IMR-90 (cell line): ENCODE results near the gene TMEM92. TPM values are rescaled to one million over a fixed set of nuclear protein-coding genes. Genes with fewer than 3 reads are reported as not detected.

Experiments
- ATAC-seq: fragments of 200-7000 bp; cut with Tn5 transposase; 2 replicates; pipeline ENCODE4 v1.9.1; 2020; ENCODE audit warnings: low read depth, mild to moderate bottlenecking, moderate library complexity
- BruUV-seq: library from RNA; stranded (reverse); fragments of 400-500 nt; replicated peaks from 2 replicates; lab custom pipeline; 2021; lab: Mats Ljungman, UMichigan
- CTCF ChIA-PET: fragments of 300-600 bp; formaldehyde crosslinking; extraction: SDS; loops from one replicate; lab custom pipeline; 2021; ENCODE audit warnings: antibody characterized with exemption; lab: Yijun Ruan, JAX
- POLR2A ChIA-PET: fragments of 300-600 bp; sonication (Branson Sonifier 250); formaldehyde crosslinking; loops from one replicate; lab custom pipeline; 2022; ENCODE audit warnings: antibody characterized with exemption; ENCODE audit not compliant: unreplicated experiment; lab: Charles Lee
- DNase-seq: peaks from one replicate; pipeline ENCODE4 v3.0.0; 2013
- H2AFZ ChIP-seq: replicated peaks from 2 replicates; pipeline ENCODE3; 2013; ENCODE audit warnings: low read length, mild to moderate bottlenecking; ENCODE audit not compliant: poor library complexity
- H2AK5ac ChIP-seq: 2 replicates; pipeline ENCODE4 v1.6.1; 2013; ENCODE audit warnings: low read depth, low read length, inconsistent platforms
- H2AK9ac ChIP-seq: replicated peaks from 2 replicates; pipeline ENCODE3; 2013; ENCODE audit warnings: mild to moderate bottlenecking, low read depth, low read length, moderate library complexity; ENCODE audit not compliant: poor library complexity
- H2BK120ac ChIP-seq: 2 replicates; pipeline ENCODE4 v1.6.1; 2013; ENCODE audit warnings: low read depth, low read length, inconsistent platforms
- H2BK15ac ChIP-seq: 3 replicates; pipeline ENCODE4 v1.6.1; 2013; ENCODE audit warnings: low read depth, low read length, inconsistent platforms
- H2BK20ac ChIP-seq: 2 replicates; pipeline ENCODE4 v1.6.1; 2013; ENCODE audit warnings: low read depth, mild to moderate bottlenecking, inconsistent platforms, low read length, moderate library complexity
- H2BK5ac ChIP-seq: 2 replicates; pipeline ENCODE4 v1.6.1; 2013; ENCODE audit warnings: mild to moderate bottlenecking, low read depth, low read length, inconsistent platforms; ENCODE audit not compliant: poor library complexity, severe bottlenecking
- H3K14ac ChIP-seq: replicated peaks from 2 replicates; pipeline ENCODE4 v1.6.1; 2013; ENCODE audit warnings: low read depth, low read length, inconsistent platforms
- H3K18ac ChIP-seq: 2 replicates; pipeline ENCODE4 v1.6.1; 2013; ENCODE audit warnings: low read depth, low read length, control low read depth
- H3K23ac ChIP-seq: 2 replicates; pipeline ENCODE4 v1.6.1; 2013; ENCODE audit warnings: low read depth, low read length, inconsistent platforms
- H3K27ac ChIP-seq: 2 replicates; pipeline ENCODE4 v1.5.1; 2013; ENCODE audit warnings: mild to moderate bottlenecking, control low read depth, low read length; ENCODE audit not compliant: insufficient read depth
- H3K27me3 ChIP-seq: 2 replicates; pipeline ENCODE4 v1.6.1; 2013; ENCODE audit warnings: low read length; ENCODE audit not compliant: control insufficient read depth, insufficient read depth
- H3K36me3 ChIP-seq: 2 replicates; pipeline ENCODE4 v1.6.1; 2013; ENCODE audit warnings: low read length, mixed read lengths; ENCODE audit not compliant: control insufficient read depth, insufficient read depth
- H3K4ac ChIP-seq: 2 replicates; pipeline ENCODE4 v1.6.1; 2013; ENCODE audit warnings: low read depth, low read length, inconsistent platforms
- H3K4me1 ChIP-seq: 2 replicates; pipeline ENCODE4 v1.6.1; 2013; ENCODE audit warnings: low read length, mixed read lengths; ENCODE audit not compliant: control insufficient read depth, insufficient read depth
- H3K4me2 ChIP-seq: 2 replicates; pipeline ENCODE4 v1.6.1; 2013; ENCODE audit warnings: low read depth, mild to moderate bottlenecking, control low read depth, low read length, moderate library complexity
- H3K4me3 ChIP-seq: 2 replicates; pipeline ENCODE4 v1.5.1; 2013; ENCODE audit warnings: low read depth, mild to moderate bottlenecking, control low read depth, low read length, moderate library complexity; ENCODE audit not compliant: insufficient read depth
- H3K56ac ChIP-seq: 2 replicates; pipeline ENCODE4 v1.6.1; 2013; ENCODE audit warnings: low read length, inconsistent platforms; ENCODE audit not compliant: insufficient read depth; ENCODE audit errors: extremely low read depth
- H3K79me1 ChIP-seq, 2 experiments: 2 replicates each; pipeline ENCODE4 v1.6.1; 2013; ENCODE audit warnings: low read length in 2 of 2, inconsistent platforms in 1 of 2, low read depth in 1 of 2
- H3K9ac ChIP-seq: 2 replicates; pipeline ENCODE4 v1.6.1; 2013; ENCODE audit warnings: low read depth, low read length, control low read depth
- H3K9me1 ChIP-seq: 2 replicates; pipeline ENCODE4 v1.6.1; 2013; ENCODE audit warnings: low read length, inconsistent platforms; ENCODE audit not compliant: insufficient read depth
- H3K9me3 ChIP-seq: 2 replicates; pipeline ENCODE4 v1.6.1; 2013; ENCODE audit warnings: low read length; ENCODE audit not compliant: control insufficient read depth, insufficient read depth
- H4K20me1 ChIP-seq: 2 replicates; pipeline ENCODE4 v1.6.1; 2013; ENCODE audit warnings: low read length, inconsistent platforms; ENCODE audit not compliant: insufficient read depth
- H4K5ac ChIP-seq: 2 replicates; pipeline ENCODE4 v1.6.1; 2013; ENCODE audit warnings: mild to moderate bottlenecking, low read depth, low read length, control low read depth
- H4K8ac ChIP-seq, 2 experiments: 2 replicates each; pipeline ENCODE4 v1.6.1; 2013; ENCODE audit warnings: low read depth in 2 of 2, low read length in 2 of 2, control low read depth in 1 of 2, inconsistent platforms in 1 of 2
- H4K91ac ChIP-seq: 2 replicates; pipeline ENCODE4 v1.6.1; 2013; ENCODE audit warnings: low read depth, low read length, inconsistent platforms; ENCODE audit not compliant: insufficient read depth
- BHLHE40 ChIP-seq: fragments of 150-350 bp; IDR thresholded peaks from 2 replicates; pipeline ENCODE4 v1.6.1; 2016; ENCODE audit warnings: mild to moderate bottlenecking, low read depth, low read length
- CEBPB ChIP-seq: IDR thresholded peaks from 2 replicates; pipeline ENCODE4 v1.6.1; 2012; ENCODE audit warnings: low read depth, low read length, improper control_type of control experiment
- CHD1 ChIP-seq: IDR thresholded peaks from 2 replicates; pipeline ENCODE4 v1.6.1; 2012; ENCODE audit warnings: low read depth, low read length, improper control_type of control experiment
- FOS ChIP-seq: fragments of 150-350 bp; IDR thresholded peaks from 2 replicates; pipeline ENCODE4 v1.6.1; 2016; ENCODE audit warnings: low read depth, low read length
- MAZ ChIP-seq: IDR thresholded peaks from 2 replicates; pipeline ENCODE4 v1.6.1; 2012; ENCODE audit warnings: low read depth, mild to moderate bottlenecking, low read length, improper control_type of control experiment, moderate library complexity, borderline replicate concordance
- NFE2L2 ChIP-seq: fragments of 150-350 bp; IDR thresholded peaks from 2 replicates; pipeline ENCODE4 v1.6.1; 2016; ENCODE audit warnings: low read depth, mild to moderate bottlenecking, low read length
- RCOR1 ChIP-seq: IDR thresholded peaks from 2 replicates; pipeline ENCODE4 v1.6.1; 2012; ENCODE audit warnings: mild to moderate bottlenecking, low read length, improper control_type of control experiment; ENCODE audit not compliant: insufficient replicate concordance
- RFX5 ChIP-seq: IDR thresholded peaks from 2 replicates; pipeline ENCODE4 v1.8.0; 2012; ENCODE audit warnings: low read depth, mild to moderate bottlenecking, low read length, moderate library complexity
- USF2 ChIP-seq: fragments of 150-350 bp; IDR thresholded peaks from 2 replicates; pipeline ENCODE4 v1.6.1; 2017; ENCODE audit warnings: mild to moderate bottlenecking, antibody characterized with exemption, low read length, low read depth
- WGBS, 2 experiments: methylation state at CpG; one replicate each; pipeline versions ENCODE4 v1.1.5 to v1.1.7; 2013; ENCODE audit warnings: missing lambda C conversion rate in 2 of 2; ENCODE audit not compliant: insufficient read length in 1 of 2; ENCODE audit errors: extremely low coverage in 2 of 2; 5-methylcytosine and 5-hydroxymethylcytosine counted together
- dilution Hi-C: fragments of 300-500 bp; cut with HindIII; formaldehyde crosslinking; loops from one replicate; pipeline ENCODE4 v1.14.3; 2018; ENCODE audit warnings: low sequenced_read_pairs; ENCODE audit not compliant: unreplicated experiment
- in situ Hi-C: fragments of 300-500 bp; cut with MboI; formaldehyde crosslinking; loops from 3 replicates; pipeline ENCODE4 v1.14.3; 2019; ENCODE audit warnings: low sequenced_read_pairs, inconsistent platforms, mixed read lengths
- intact Hi-C: fragments of 100-400 bp; cut with micrococcal nuclease; formaldehyde crosslinking; loops from 2 replicates; pipeline ENCODE4 v1.10.0; 2022
- polyA plus RNA-seq, 3 experiments: library from polyadenylated mRNA; depleted of rRNA; stranded (reverse); fragments of >200 nt; gene quantifications; 2 replicates each; pipeline ENCODE4 v1.2.3, GENCODE V29; 2012; ENCODE audit warnings: low replicate concordance in 1 of 3
- total RNA-seq: library from RNA; depleted of rRNA; stranded (reverse); fragments of >200 nt; gene quantifications from 2 replicates; pipeline ENCODE4 v1.2.3, GENCODE V29; 2012

TMEM92 gene
- total and polyA plus RNA-seq, 2 of the 4 experiments (the other 2 are of a cell fraction) = 0.18 to 1.7 TPM

- Histone ChIP-seq H4K20me1 (no peaks in the 10 kb centered on the region), H3K14ac (no peak overlapping the region), H2BK20ac (no peak overlapping the region), H2BK120ac (no peak overlapping the region), H2BK15ac (no peak overlapping the region), H3K27ac (no peak overlapping the region), H4K91ac (no peak overlapping the region), H3K4ac (no peak overlapping the region), H3K36me3 (no peaks in the 10 kb centered on the region), H3K79me1 (no peaks in the 10 kb centered on the region), H2BK5ac (no peak overlapping the region), H3K4me3 (no peak overlapping the region), H3K9me3 (no peaks in the 10 kb centered on the region), H3K4me1 (peaks cover 14% of the 10 kb centered on the region), H2AFZ (no peak overlapping the region), H3K9me1 (peaks cover 6% of the 10 kb centered on the region; the same call in 1 of the 2 replicates), H2AK9ac (no peak overlapping the region), H3K18ac (no peak overlapping the region), H3K27me3 (peaks cover 18% of the 10 kb centered on the region), H2AK5ac (no peak overlapping the region), H3K23ac (no peak overlapping the region), H3K9ac (no peak overlapping the region), H3K56ac (no peak overlapping the region), H4K5ac (no peak overlapping the region), H3K4me2 (no peak overlapping the region), H4K8ac (no peak overlapping the region)
- dilution Hi-C loops = no loop called here
- in situ Hi-C loops = loop anchor here (25.0 kb wide), 1 partner anchor 424 kb away; no protein-coding TSS in a partner anchor
- intact Hi-C loops = no loop called here
- no peak for TF ChIP-seq MAZ
- TF ChIP-seq FOS = no peak
- no peak for TF ChIP-seq USF2
- TF ChIP-seq BHLHE40 = no peak
- no peak for TF ChIP-seq CEBPB
- no peak for TF ChIP-seq CHD1
- TF ChIP-seq NFE2L2 = no peak
- no peak for TF ChIP-seq RCOR1
- no peak for TF ChIP-seq RFX5
- 100% methylated on average over 3 of the region's 4 CpGs; no CpG with 5 or more reads in 1 of the 2 experiments for WGBS, 2 experiments
- no TSS peak for BruUV-seq
- no peak for ATAC-seq
- ChIA-PET POLR2A (no interaction called here), CTCF (no interaction called here)
- no peak for DNase-seq
These were observed 37.2 kb downstream of the TMEM92 start for GRCh38 chr17:50311483-50311882.
